Inflammatory macrophage treated with lipopolysaccharide for 4 hours (primary cell): Measurements from ENCODE around the gene EXOC4.

Experiments used
- DNase-seq: peaks from one replicate; pipeline ENCODE4 v3.0.0-alpha.2; 2020

EXOC4 gene

GRCh38 chr7:133434246-133434865 lies 181.5 kb downstream of the EXOC4 start:
- peak; percentile 51 for DNase-seq

- no peak for DNase-seq
Observed at GRCh38 chr7:133436014-133436428, 183.1 kb downstream of the EXOC4 start.

- no peak for DNase-seq
Observed at GRCh38 chr7:133437544-133437943, 184.7 kb downstream of the EXOC4 start.

- DNase-seq, result no peak
Observed at GRCh38 chr7:133442818-133443217, 189.9 kb downstream of the EXOC4 start.

- no peak for DNase-seq
Observed at GRCh38 chr7:133445617-133446016, 192.7 kb downstream of the EXOC4 start.

GRCh38 chr7:133448012-133448411 lies 195.1 kb downstream of the EXOC4 start:
- no peak for DNase-seq

GRCh38 chr7:133452577-133452976 lies 199.7 kb downstream of the EXOC4 start:
- no peak for DNase-seq

GRCh38 chr7:133458688-133459087 lies 205.8 kb downstream of the EXOC4 start:
- no peak for DNase-seq

- DNase-seq, result no peak
Observed at GRCh38 chr7:133461421-133461820, 208.5 kb downstream of the EXOC4 start.

- no peak for DNase-seq
Observed at GRCh38 chr7:133475655-133476054, 222.8 kb downstream of the EXOC4 start.

GRCh38 chr7:133477791-133478190 lies 224.9 kb downstream of the EXOC4 start:
- no peak for DNase-seq

GRCh38 chr7:133478591-133479135 lies 225.8 kb downstream of the EXOC4 start:
- DNase-seq, result no peak

- DNase-seq, result no peak
Observed at GRCh38 chr7:133479456-133480065, 226.7 kb downstream of the EXOC4 start.

- DNase-seq, result no peak
Observed at GRCh38 chr7:133480868-133481267, 228.0 kb downstream of the EXOC4 start.

GRCh38 chr7:133481676-133482075 lies 228.8 kb downstream of the EXOC4 start:
- DNase-seq, result no peak

GRCh38 chr7:133482599-133482998 lies 229.7 kb downstream of the EXOC4 start:
- no peak for DNase-seq

GRCh38 chr7:133484086-133484485 lies 231.2 kb downstream of the EXOC4 start:
- DNase-seq, result no peak

- DNase-seq, result no peak
Observed at GRCh38 chr7:133489906-133490305, 237.0 kb downstream of the EXOC4 start.

GRCh38 chr7:133491201-133491691 lies 238.4 kb downstream of the EXOC4 start:
- no peak for DNase-seq

- DNase-seq, result no peak
Observed at GRCh38 chr7:133491846-133492652, 239.2 kb downstream of the EXOC4 start.

GRCh38 chr7:133497061-133497460 lies 244.2 kb downstream of the EXOC4 start:
- no peak for DNase-seq

GRCh38 chr7:133501771-133502170 lies 248.9 kb downstream of the EXOC4 start:
- DNase-seq, result no peak

- DNase-seq, result no peak
Observed at GRCh38 chr7:133502498-133502897, 249.6 kb downstream of the EXOC4 start.

GRCh38 chr7:133502972-133503371 lies 250.1 kb downstream of the EXOC4 start:
- no peak for DNase-seq
